Superior temporal gyrus (tissue), 1 donor: Measurements from ENCODE around the gene RPTOR.
"Not testable (repeated sequence)": the region's sequence is repeated elsewhere in the genome, so short reads cannot be mapped to it uniquely, and the experiment has no call there.

Source experiments
- DNase-seq: peaks from one replicate; pipeline ENCODE4 v3.0.0-alpha.2; 2016; ENCODE audit errors: extremely low spot score

RPTOR gene

DNA sequence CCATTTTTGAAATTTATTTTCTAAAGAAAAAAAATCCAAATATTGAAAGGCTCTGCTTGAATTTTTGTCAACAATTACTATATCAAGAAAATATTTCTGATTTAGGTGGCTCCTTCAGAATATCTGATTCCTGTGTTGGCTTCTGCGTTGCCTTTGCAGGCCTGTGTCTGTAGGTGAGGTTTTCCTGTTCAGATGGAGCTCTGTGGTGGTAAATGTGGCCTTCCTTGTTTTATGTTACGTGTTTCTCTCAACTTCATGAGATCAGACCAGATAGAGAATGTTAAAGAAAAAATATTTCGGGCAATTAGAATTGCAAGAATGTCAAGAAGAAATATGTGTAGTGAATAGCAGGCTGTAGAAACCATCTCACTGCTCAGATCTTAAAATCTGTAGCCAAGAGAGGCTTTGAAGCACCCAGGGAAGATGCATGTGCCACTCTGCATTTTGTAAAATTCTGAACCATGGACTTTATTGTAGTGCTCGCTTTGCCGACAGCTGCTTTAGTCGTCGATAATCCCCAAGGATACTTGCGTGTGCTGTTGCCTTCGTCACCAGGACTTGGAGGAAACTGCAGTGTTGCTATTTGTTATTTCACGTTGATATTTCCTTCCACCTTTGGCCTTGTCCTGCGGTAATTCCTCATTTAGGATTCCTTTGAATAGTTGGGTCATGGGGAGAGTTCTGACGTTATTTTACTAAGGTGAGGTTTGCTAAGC lies 69.9 kb downstream of the RPTOR start:
- no peak for DNase-seq

DNA sequence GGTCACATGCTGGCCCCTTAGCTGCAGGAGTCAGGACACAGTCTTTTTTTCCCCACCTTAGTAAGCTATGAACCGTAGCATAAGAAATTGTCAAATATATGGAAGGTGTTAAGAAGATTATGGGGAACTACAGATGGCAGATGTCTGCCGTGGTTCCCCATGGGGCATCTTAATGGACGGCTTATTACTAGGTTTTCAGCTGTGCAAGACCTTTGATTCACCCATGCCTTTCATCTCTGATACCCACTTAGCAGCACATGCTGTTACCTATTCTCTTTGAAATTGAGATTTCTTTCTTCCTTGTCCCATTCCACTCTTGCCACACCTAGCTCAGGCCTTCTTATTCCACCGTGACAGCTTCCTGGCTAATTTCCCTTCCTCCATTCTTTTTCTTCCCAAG lies 70.7 kb downstream of the RPTOR start:
- DNase-seq, result no peak

DNA sequence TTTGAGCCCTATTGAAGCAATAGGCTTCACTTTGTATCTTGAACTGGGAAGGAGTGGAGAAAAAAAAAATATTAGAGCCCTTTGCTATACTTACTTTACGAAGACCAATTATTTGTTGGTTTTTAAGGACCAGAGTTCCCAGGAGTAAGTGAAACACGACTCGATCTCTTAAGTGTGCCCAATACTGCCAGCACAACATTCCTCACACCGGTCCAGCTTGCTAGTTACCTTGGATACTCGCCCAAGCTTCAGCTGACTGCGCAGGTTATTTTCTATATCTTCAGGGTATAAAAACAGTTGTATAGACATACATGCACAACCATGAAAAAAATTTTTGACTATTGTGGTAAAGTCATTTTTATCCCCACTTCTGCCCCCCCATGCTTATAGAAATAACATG lies 72.1 kb downstream of the RPTOR start:
- no peak for DNase-seq

DNA sequence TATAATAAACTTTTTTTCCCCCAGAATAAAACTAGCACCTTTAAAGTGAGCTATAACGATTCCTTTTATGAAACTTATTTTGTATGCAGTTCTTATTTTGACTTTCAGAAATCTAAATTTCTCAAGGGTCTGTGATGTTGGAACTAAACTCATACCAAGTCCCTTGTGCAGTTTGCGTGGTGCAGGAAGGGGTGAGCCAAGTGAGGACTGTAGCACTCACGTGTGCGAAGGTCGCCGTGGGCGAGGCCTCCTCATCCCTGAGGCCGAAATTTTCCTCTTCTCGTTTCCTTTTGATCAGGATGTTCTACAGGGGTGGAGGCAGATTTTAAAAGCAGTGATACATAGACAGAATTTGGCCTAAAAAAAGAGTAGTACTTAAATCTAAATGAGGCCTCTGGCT lies 73.7 kb downstream of the RPTOR start:
- no peak for DNase-seq

DNA sequence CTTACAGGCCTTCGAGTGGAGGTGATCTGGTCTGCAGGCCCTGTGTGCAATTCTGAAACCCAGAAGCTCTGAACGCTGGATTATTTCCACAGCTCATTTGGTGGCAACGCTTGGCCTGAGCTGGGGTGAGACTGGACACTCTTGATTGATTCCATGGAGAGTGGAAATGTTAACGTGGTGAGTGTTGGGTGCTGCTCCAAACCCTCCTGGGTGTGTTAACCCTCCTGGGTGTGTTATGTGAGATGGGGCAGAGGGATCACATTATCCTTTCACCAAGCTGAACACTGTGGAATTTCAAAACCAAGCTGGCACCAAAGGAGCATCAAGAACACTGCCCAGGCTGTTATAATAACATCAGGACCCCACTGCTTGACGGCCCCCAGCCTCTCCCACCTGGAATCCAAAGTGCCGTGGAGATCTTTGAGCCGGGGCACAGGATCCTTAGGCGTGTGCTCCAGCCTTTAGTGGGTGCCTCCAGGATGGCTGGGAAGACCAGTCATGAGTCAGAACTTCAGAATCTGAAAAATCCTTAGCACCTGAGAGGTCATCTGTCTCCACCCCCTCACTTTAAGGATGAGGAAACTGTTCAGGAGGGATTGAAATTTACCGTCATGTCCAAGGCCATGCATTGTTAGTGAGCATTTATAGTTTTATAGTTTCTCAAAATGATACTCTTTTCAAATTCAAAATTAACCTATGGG lies 75.0 kb downstream of the RPTOR start:
- no peak for DNase-seq

DNA sequence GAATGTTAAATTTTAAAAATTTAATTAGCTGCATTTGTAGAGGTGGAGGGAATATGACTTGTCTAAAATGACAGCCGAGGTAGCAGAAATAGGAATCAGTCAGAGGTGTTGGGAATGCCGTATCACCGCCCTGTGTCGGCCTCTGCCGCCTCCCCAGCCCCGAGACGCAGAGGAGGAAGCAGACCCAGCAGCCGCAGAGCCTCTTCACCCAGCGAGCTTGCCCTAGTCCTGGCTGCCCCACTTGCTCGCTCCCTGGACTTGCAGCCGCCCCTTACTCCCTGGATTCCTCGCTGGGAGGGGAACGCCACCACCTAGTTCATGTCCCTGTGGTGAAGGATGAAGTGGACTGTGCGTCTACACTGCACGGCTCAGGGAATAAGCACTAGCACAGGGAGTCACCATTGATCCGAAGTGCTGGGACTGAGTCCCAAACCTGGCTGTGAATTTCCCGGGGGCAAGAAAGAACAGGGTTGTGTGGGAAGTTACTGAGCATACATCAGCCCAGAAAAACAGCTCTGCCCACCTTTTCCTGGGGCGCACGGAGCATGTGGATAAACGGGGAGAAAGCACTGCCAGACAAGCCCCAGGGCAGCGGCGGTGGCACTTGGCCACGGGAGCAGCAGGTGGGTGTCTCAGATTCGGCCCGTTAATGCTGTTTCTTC lies 76.8 kb downstream of the RPTOR start:
- DNase-seq, result no peak

DNA sequence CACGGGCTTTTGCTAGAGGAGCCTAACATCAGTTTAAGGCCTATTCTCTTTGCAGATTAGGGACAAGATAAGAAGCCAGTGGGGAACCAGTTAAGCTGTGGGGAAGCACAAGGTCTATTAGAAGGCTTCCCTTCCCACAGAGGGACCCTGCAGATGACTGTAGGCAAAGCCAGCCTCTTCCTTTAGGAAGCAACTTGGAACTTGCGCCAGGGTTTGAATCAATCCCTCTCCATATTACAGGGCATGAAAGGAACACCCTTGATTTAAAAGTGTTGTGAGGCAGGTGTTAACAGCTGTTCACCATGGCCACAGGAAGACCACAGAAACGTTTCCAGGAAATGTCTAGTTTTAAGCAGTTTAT lies 77.3 kb downstream of the RPTOR start:
- DNase-seq, result no peak

DNA sequence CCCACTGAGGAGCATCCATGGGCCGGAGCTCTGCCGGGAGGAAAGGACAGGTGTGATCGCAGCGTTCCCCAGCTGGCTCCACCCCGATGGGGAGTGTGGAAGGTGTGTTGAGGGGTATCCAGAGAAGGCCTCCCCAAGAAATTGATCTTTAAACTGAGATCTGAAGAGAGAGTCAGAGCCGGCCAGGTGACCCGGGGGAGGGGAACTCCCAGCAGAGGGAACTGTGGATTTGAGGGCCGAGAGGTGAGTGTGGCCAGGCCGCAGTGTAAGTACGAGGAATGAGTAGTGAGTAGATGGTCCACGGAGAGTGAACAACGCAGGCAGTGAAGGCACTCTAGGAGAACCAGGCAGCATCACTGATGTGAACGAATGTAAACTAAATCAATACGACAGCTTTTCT lies 80.2 kb downstream of the RPTOR start:
- no peak for DNase-seq

DNA sequence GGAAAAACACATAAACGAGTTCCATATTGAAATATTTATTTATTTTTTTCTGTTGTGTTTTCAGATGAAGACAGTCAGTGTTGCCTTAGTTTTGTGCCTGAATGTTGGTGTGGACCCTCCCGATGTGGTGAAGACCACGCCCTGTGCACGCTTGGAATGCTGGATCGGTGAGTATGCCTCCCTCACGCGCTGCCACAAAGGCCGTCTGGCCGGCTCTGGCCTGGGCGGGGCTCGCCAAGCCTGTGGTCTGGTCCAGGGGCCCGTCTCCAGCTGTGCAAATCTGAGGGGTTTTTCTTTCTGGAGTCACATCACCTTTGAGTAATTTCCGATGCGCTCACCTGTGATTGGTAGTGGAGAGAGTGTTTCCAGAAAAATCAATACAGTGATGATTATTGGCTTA lies 81.0 kb downstream of the RPTOR start:
- DNase-seq, result no peak

DNA sequence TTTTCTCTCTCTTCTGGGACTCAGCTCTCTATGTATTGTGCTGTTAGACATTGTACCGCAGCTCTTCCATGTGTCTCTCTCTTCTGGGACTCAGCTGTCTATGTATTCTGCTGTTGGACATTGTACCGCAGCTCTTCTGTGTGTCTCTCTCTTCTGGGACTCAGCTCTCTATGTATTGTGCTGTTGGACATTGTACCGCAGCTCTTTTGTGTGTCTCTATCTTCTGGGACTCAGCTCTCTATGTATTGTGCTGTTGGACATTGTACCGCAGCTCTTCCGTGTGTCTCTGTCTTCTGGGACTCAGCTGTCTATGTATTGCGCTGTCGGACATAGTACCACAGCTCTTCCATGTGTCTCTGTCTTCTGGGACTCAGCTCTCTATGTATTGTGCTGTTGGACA lies 84.2 kb downstream of the RPTOR start:
- not testable (repeated sequence) for DNase-seq

DNA sequence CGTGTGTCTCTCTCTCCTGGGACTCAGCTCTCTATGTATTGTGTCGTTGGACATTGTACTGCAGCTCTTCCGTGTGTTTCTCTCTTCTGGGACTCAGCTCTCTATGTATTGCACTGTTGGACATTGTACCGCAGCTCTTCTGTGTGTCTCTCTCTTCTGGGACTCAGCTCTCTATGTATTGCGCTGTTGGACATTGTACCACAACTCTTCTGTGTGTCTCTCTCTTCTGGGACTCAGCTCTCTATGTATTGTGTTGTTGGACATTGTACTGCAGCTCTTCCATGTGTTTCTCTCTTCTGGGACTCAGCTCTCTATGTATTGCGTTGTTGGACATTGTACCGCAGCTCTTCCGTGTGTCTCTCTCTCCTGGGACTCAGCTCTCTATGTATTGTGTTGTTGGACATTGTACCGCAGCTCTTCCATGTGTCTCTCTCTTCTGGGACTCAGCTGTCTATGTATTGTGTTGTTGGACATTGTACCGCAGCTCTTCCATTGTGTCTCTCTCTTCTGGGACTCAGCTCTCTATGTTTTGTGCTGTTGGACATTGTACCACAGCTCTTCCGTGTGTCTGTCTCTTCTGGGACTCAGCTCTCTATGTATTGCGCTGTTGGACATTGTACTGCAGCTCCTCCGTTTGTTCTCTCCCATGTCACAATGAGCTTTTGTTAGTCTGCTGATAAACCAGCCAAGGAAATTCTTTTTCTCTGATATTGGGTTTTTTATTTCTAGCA lies 84.8 kb downstream of the RPTOR start:
- no peak for DNase-seq

DNA sequence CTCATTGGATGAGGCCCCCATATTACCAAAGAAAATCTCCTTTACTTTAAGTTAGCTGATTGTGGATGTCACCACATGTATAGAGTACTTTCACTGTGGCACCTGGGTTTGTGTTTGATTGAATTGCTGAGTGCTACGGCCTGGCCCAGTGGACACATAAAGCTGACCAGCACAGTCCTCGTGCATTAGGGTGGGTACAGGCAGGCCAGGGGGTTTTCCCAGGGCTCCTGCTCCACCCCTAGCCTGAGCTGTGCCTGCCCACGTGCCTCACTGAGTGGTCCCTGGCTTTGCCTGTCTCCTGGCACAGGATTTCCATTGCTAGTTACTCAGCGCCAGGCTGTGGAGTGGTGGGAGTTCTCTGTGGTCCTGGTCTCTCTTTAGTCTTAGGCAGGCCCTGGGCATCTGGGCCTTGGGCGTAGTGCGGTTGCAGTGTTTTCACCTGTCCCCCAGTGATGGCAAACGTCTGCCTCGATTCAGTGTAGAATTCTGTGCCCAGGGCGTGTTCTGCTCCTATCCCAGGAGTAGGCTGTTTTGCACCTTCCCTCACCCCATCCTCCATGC lies 86.0 kb downstream of the RPTOR start:
- DNase-seq, result no peak

DNA sequence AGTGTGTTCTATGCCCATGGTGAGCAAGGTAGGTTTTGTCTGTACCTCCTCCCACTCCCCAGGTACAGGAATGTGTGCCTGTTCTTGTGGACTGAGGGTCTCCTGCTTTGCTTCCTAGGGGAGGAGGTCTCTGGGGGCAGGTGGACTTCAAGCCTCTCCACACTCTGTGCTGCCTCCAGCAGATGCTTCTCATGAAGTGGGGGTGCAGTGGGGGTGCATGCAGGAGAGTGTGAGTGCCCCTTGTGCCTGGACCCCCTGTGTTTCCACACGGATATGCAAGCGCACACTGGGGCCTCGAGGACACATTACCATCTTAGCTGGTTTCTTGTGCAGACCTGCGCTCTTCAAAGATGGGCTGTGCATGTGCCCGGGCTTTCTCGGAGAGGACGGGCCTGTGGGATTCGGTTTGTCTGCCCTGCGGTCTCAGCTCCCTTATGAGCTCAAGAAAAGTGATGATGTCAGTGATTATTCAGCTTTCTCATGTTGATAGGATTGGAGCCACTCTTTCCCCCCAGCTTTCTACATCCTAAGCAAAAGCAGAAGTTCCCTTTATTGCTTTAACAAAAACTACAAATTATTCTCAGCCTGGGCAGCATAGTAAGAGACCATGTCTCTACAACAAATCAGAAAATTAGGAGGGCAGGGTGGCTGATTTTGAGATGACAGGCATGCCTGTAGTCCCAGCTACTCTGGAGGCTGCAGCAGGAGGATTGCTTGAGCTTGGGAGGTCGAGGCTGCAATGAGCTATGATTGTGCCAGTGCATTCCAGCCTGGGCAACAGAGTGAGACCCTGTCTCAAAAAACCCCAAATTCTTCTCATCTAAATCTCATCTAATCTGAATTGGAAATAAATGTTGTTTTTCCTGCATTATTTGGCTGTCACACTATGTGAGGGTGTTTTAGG lies 86.8 kb downstream of the RPTOR start:
- DNase-seq, result no peak

DNA sequence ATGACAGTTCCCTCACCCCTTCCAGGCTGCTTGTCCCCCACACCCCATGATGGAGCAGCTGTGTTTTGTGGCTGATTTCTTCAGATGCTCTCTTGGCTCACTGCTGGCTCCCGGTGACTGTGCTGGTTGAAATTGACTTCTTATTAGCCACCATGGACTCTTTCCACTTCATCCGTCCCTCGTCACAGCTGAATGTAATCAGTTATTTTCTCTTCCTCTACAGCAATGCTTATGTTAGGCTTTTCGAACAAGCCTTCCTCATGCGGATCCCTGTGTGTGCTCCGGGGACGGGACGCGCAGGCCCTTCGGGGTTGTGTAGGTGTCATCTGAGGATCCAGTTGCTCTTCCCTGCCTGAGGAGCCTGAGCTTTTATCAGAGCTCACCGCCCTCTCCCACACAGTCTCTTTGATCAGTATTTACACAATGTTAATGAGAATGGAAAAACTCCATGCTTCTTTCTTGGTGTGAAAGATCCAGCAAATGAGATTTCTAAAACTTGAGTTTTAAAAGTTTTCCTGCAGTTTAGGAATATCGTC lies 87.5 kb downstream of the RPTOR start:
- no peak for DNase-seq

DNA sequence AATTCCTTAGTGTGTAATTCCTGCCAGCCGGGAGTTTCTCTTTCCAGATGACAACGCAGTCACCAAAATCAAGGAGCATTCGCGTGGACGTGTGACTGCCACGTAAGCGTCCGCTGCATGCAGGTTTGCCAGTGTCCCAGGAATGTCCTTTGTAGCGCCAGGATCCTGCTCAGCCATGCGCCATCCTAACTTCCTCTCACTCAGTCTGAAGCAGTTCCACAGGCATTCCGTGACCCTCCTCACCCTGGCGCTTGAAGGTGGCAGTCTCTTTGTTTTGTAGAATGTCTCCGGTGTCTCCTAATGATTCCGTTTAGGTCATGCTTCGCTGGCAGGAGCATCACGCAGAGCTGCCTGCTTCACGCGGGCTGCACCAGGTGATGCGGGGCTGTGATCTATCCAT lies 88.6 kb downstream of the RPTOR start:
- no peak for DNase-seq

DNA sequence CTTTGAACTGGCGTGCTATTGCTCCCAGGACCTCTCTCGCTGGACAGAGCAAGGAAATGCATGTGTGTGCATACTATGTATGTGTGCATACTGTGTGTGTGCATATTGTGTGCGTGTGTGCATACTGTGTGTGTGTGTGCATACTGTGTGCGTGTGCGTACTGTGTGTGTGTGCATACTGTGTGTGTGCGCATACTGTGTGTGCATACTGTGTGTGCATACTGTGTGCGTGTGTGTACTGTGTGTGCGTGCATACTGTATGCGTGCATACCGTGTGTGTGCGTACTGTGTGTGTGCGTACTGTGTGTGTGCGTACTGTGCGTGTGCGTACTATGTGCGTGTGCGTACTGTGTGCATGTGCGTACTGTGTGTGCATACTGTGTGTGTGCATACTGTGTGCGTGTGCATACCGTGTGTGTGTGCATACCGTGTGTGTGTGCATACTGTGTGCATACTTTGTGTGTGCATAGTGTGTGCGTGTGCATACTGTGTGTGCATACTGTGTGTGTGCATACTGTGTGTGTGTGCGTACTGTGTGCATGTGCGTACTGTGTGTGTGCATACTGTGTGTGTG lies 89.4 kb downstream of the RPTOR start:
- no peak for DNase-seq

DNA sequence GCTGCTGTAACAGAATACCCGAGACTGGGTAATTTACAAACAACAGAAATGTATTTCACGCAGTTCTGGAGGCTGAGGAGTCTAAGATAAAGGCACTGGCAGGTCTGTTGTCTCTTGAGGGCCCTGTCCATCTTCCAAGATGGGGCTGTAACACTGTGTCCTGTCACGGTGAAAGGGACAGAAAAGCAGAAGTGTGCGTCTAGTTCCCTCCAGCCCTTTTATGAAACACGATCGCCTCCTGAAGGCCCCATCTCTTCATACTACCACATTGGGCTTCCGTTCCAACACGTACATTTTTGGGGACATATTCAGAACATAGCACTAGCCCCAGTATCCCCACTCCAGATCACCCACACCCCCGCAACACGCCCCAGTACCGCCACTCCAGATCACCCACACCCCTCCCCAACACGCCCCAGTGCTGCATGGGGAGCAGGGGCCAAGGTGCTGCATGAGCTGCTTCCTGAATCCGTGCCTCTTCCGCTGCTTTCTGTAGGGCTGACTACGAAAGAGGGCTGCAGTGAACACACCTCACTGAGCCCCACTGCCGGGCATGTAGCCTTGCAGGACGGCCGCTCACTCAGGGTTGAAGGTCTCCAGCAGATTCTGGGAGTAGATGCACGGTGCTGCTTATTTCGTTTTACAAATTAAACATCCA lies 91.9 kb downstream of the RPTOR start:
- DNase-seq, result no peak

DNA sequence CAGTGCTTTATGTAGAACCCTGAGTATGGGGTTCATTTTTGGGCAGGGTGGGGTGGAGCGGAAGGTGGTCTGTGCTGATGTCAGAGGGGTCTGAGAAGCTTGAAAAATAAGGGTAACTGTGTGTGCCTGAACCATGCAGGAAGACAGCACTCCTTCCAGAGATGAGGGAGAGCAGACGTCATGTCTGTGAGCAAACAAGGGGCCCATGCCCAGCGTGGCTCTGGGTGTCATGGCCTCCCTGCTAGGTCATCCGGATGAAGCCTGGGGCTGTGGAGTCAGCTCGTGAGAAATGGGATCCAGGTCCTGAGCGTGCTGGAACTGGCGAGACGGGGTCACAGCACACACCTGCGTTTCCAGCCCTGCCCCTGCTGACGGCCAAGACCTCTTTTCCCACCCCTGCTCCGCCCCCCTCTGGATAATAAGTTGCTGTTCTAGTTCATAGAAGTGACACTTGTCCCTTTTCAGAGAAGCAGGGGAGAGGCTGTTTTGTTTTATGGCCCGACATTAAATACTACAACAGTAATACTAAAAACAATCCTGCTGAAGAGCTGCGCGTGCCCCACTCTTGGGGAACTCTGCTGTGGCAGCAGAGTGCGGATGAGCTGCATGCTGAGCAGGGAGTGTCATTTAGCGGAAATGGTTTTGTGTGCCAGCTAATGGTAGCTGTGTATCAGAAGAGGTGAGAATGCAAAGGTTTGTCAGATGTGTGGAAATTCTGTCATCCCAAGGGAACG lies 92.6 kb downstream of the RPTOR start:
- DNase-seq, result no peak

DNA sequence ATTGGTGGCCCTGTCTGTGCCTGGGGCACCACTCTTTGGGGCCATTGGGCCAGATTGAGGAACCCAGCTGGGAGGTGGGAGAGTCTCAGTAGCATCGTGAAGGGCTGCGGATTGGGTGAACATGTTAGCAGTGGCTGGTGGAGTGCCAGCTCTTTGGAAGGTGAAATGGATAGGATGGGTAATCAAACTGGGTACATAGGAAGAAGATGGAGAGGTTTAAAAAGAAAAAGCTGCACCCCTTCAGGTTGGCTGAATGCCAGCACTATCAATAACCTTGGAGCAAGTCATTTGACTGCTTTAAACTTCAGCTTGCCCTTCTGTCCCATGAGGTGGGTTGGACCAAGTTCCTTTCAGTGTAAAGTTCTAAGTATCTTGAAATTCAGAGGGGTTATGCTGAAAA lies 95.0 kb downstream of the RPTOR start:
- DNase-seq, result no peak
